Vagina (tissue), 2 donors: ENCODE results near the gene YTHDC1.

ENCODE experiments used
- CTCF ChIP-seq, 3 experiments: fragments of 450-650 bp in 2 of 3; fragments of 200-600 bp in 1 of 3; sonication (generic) in 1 of 3; IDR thresholded peaks; one replicate each; pipeline ENCODE4 v1.5.1; 2017 to 2019; ENCODE audit warnings: antibody characterized with exemption in 3 of 3, mild to moderate bottlenecking in 2 of 3, moderate library complexity in 2 of 3
- POLR2A ChIP-seq, 2 donors: fragments of 450-650 bp; IDR thresholded peaks; one replicate each; pipeline ENCODE4 v1.6.1; 2017; ENCODE audit warnings: antibody characterized with exemption in 2 of 2, mild to moderate bottlenecking in 2 of 2, moderate library complexity in 2 of 2

GRCh38 chr4:68291256-68291655 lies 58.6 kb downstream of the YTHDC1 start:
- TF ChIP-seq CTCF (IDR thresholded peaks at IDR 0.05) = no peak
- no peak for TF ChIP-seq POLR2A (IDR thresholded peaks at IDR 0.05)
